Left colon (tissue), 2 donors: ENCODE data around the gene LRIG1. TPM values are rescaled to one million over a fixed set of nuclear protein-coding genes. Genes with fewer than 3 reads are reported as not detected.

Experiments used
- ATAC-seq: fragments of 200-7000 bp; cut with Tn5 transposase; one replicate; pipeline ENCODE4 v1.9.1; 2020; ENCODE audit warnings: mild to moderate bottlenecking, moderate library complexity
- DNase-seq, 2 donors: peaks; one replicate each; pipeline ENCODE4 v3.0.0-alpha.2; 2020
- intact Hi-C, 2 donors: fragments of 100-400 bp; cut with DNase I in 1 of 2; cut with micrococcal nuclease in 1 of 2; formaldehyde crosslinking; loops; one replicate each; pipeline versions ENCODE4 v1.11.2 to v1.14.0; 2022; cut with DNase I, micrococcal nuclease
- total RNA-seq, 2 donors: library from RNA; stranded (reverse); fragmentation: NEBNext Ultra II Directional; extraction: Animal tissue kit (Norgen Biotek cat#: 25700); gene quantifications; one replicate each; pipeline ENCODE4 v1.2.1, GENCODE V29; 2021
- donor health status: DM: no; HTN: no; CAD: no.
- donor health status: DM: yes; HTN: yes; CAD: no.

The LRIG1 gene
- total RNA-seq, 2 donors from 2014 or later: 55.4 to 57.0 TPM

- intact Hi-C loops: no loop called here
- peak; percentile 65 for ATAC-seq
- DNase-seq: no peak
These were observed 37.7 kb downstream of the LRIG1 start for GRCh38 chr3:66463054-66463631.

- DNase-seq (no peak), ATAC-seq (no peak)
- intact Hi-C loops: no loop called here
These were observed 43.6 kb downstream of the LRIG1 start for GRCh38 chr3:66457252-66457651.

- ATAC-seq: peak; percentile 29
- intact Hi-C loops: no loop called here
These were observed 44.1 kb downstream of the LRIG1 start for GRCh38 chr3:66456711-66457173.

DNA sequence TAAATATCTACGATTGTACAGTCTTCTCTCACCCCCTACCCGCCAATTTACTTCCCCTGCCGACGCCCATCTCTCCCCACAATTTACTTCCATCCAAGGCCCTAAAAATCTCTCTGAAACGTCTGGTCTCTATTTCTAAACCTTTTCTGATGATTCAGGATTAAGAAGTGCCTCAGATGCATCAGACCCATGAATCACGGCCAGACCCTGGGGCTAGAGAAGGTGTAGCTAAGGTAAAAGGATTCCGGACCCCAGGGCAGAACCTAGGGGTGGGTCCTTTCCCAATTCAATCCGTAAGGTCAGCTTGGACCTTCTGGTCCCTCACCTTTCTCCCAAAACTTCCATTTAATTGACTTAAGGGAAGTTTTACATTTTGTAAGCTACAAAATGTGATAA is 46.4 kb downstream of the LRIG1 start:
- intact Hi-C loops: no loop called here
- ATAC-seq: no peak
- DNase-seq: no peak

More at GRCh38 chr3:66456711-66457173, 44.1 kb downstream of the LRIG1 start:
- DNase-seq: no peak

GRCh38 chr3:66453651-66454463 is 47.0 kb downstream of the LRIG1 start:
- DNase-seq (no peak), ATAC-seq (no peak)
- intact Hi-C loops: no loop called here

GRCh38 chr3:66452303-66453011 is 48.4 kb downstream of the LRIG1 start:
- ATAC-seq: no peak
- intact Hi-C loops: no loop called here
- no peak for DNase-seq

DNA sequence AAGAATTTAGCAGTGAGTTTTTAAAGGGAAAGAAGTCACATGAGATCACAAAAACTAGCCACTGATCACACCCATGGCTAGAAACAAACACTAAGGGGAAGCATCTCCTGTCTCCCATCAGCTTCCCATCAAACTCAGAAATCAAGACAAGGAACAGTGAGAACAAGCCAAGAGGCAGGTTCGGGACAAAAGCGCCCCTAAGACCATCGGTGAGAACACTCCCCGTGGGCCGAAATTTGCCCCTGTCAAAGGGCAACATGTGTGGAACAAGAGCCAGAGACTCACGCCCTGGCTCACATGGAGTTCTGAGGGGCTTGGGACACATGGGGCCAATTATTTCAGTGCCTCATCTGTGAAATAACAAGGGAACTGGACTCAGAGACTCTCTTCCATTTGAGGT is 49.1 kb downstream of the LRIG1 start:
- intact Hi-C loops: no loop called here
- no peak for ATAC-seq
- no peak for DNase-seq

DNA sequence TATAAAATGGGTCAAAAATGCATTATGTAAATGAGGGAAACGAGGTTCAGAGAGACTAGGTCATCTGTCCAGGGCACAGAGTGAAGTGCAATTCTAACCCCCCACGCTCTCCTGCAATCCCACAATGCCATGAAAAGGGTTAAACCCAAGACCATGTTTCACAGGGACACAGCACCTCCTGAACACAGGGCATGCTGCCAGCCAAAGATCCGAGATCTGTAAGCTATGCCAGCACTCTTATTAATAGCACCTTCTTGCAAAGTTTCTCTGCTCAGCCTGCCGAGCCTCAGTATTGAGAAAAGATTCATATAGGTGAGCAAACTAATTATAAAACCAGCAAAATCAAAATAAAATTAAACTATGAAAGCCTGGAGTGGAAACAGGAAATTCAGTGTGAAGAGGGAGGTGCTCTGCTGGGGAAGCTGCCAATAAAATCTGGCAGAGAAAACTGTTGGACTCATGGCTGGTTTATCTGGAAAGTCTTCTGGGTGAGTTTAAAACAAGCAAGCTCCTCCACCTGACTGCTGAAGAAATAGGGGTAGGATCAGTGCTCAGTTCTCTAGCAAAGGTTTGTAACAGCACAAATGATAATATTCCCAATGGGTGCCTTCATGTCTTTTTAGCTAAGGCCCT is 50.3 kb downstream of the LRIG1 start:
- ATAC-seq (peak; percentile 87), DNase-seq (peak; percentile 57 to 61)
- intact Hi-C loops: no loop called here

- intact Hi-C loops: no loop called here
- ATAC-seq: no peak
- DNase-seq: no peak
These were observed 51.3 kb downstream of the LRIG1 start for GRCh38 chr3:66449411-66449974.

DNA sequence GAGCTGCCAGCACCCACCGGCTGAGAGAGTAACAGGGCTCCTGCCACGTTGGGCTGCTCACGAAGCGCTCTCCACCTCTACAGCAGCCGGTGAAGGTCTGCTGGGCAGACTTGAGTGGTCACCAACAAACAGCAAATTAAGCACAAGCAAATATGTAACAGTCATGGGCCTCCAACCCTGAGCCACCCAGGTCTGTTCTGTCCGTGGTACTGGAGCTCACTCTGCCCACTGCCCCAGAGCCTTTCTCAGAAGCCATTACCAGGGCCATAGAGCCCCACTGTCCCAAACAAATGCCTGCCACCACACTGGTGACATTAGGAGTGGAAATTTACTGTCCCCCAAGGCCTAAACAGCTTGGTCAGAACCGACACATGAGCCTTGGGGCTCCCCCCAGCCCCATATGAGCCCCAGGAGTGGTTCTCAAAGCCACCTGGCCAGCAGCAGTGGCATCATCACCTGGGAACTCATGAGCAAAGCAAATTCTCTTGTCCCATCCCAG is 56.6 kb downstream of the LRIG1 start:
- DNase-seq (no peak), ATAC-seq (no peak)
- intact Hi-C loops: no loop called here

GRCh38 chr3:66443118-66443803 is 57.6 kb downstream of the LRIG1 start:
- ATAC-seq (no peak), DNase-seq (no peak)
- intact Hi-C loops: no loop called here

DNA sequence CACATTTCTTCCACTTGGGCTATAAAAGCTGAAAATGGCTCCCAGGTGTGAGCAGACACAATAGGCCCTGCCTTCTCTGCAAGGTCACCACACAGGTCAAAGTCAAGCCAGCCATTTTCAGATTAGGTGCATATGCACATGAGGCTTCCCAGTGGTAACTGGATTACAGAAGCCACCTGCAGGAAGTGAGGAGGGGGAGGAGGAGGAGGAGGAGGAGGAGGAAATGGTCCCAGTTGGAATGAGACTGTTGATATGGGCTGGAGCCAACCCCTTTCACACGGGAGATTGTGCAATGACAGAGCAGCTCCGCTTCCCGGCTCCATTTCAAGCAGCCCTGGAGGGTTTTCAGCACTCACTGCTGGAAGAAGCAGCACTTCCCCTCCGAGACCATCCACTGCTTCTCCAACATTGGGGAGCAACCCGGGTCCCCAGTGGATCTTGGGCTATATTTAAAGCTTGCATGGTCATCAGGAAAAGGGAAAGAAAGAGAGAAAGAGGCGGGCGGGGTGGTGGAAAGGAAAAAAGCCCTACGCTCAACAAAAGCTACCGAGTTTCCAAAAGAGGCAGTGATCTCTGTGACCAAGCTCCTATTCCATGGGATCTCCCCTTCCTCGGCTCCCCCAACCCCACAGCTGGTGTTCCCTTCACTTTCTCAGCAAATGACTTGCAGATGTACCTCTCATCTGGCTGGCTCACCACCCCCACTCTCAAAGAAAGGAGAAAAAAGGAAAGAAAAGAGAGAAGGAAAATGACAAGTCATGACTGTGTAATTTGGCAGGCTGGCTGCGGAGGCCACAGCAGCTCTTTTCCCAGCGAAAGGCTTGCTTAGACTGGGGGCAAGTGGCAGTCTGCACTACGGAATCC is 58.3 kb downstream of the LRIG1 start:
- intact Hi-C loops: no loop called here
- peak; percentile 63 to 86 for DNase-seq
- peak; percentile 84 for ATAC-seq

GRCh38 chr3:66441692-66442091 is 59.1 kb downstream of the LRIG1 start:
- no peak for ATAC-seq
- intact Hi-C loops: no loop called here
- DNase-seq: no peak

GRCh38 chr3:66441129-66441528 is 59.7 kb downstream of the LRIG1 start:
- intact Hi-C loops: no loop called here
- DNase-seq: no peak
- ATAC-seq: no peak

GRCh38 chr3:66439666-66440344 is 61.0 kb downstream of the LRIG1 start:
- intact Hi-C loops: no loop called here
- DNase-seq (no peak), ATAC-seq (no peak)

DNA sequence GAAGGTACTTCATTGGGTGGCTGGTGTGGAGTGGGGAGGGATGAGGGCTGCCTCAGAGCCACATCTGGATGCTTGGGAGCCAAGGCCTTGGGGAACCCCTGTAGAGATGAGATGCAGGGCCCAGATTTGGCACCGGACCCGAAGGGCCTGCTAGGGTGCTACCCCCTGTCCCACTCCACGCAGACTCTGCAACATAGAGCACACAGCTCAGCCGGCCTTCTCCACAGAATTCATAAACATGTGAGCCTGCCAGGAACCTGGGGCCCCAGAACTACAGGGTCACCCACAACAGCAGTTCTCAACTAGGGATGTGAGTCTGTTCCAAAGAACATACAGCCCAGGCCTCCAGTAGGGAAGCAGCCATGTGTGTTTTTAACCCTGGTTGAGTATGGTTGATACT is 62.8 kb downstream of the LRIG1 start:
- intact Hi-C loops: no loop called here
- no peak for DNase-seq
- no peak for ATAC-seq

DNA sequence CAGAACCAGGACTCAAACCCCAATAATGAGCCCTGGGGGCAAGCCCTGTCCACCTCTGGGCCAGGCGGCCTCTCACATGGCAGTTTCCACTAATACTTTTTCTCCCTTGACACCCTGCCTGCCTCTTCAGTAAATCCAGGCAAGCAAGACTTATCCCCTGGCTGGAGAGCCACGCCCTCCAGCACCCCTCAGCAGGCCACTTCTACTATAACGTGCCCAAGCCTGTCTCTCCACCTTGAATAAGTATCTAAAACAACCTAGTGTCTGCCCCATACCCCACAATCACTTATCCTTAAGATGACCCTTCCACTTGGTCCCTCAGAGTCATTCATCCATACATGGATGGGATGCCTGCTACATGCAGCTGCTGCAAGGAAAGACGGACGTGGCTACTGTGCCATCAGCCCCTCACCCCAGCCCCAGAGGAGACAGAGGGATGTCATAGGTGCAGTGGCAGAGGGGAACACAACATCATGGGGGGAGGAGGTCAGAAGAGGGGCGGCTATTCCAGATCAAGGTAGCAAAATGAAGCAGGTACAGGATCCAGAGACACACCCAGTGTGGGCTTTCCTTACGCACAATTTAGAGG is 63.4 kb downstream of the LRIG1 start:
- DNase-seq (no peak), ATAC-seq (no peak)
- intact Hi-C loops: no loop called here
